Lung (tissue), 12 donors: Measurements from ENCODE around the gene LSM5. TPM values are rescaled to one million over a fixed set of nuclear protein-coding genes. Genes with fewer than 3 reads are reported as not detected.

ENCODE experiments used
- ATAC-seq: fragments of 200-7000 bp; cut with Tn5 transposase; one replicate; pipeline ENCODE4 v1.9.1; 2020; ENCODE audit warnings: moderate number of reproducible peaks; ENCODE audit not compliant: insufficient read depth, low FRiP score
- DNase-seq, 3 donors: peaks; one replicate each; pipeline ENCODE4 v3.0.0-alpha.2; 2013 to 2017
- H3K27ac ChIP-seq, 2 donors: one replicate each; pipeline ENCODE4 v1.5.1; 2013; ENCODE audit warnings: mild to moderate bottlenecking in 2 of 2, moderate library complexity in 2 of 2, control low read depth in 1 of 2, inconsistent platforms in 1 of 2, low read depth in 1 of 2, low read length in 1 of 2
- H3K27me3 ChIP-seq, 3 donors: one replicate each; pipeline ENCODE4 v1.5.1; 2013; ENCODE audit warnings: low read length in 2 of 3; ENCODE audit not compliant: control insufficient read depth in 3 of 3, insufficient read depth in 3 of 3
- H3K36me3 ChIP-seq, 4 donors: one replicate each; pipeline ENCODE4 v1.5.1; 2013; ENCODE audit warnings: low read length in 4 of 4, mild to moderate bottlenecking in 1 of 4, moderate library complexity in 1 of 4; ENCODE audit not compliant: control insufficient read depth in 4 of 4, insufficient read depth in 4 of 4
- H3K4me1 ChIP-seq, 5 donors: one replicate each; pipeline ENCODE4 v1.5.1; 2013; ENCODE audit warnings: low read length in 5 of 5, mild to moderate bottlenecking in 2 of 5, moderate library complexity in 1 of 5; ENCODE audit not compliant: control insufficient read depth in 5 of 5, insufficient read depth in 5 of 5
- H3K4me3 ChIP-seq: one replicate; pipeline ENCODE4 v1.5.1; 2013; ENCODE audit warnings: mild to moderate bottlenecking, control low read depth, moderate library complexity
- H3K9ac ChIP-seq, 2 donors: one replicate each; pipeline ENCODE4 v1.5.1; 2013; ENCODE audit warnings: low read length in 2 of 2, control low read depth in 1 of 2; ENCODE audit not compliant: insufficient read depth in 1 of 2
- H3K9me3 ChIP-seq, 4 donors: one replicate each; pipeline ENCODE4 v1.5.1; 2013; ENCODE audit warnings: low read length in 3 of 4, mild to moderate bottlenecking in 1 of 4, moderate library complexity in 1 of 4; ENCODE audit not compliant: control insufficient read depth in 4 of 4, insufficient read depth in 3 of 4
- WGBS, 2 donors: extraction: QIAGEN DNeasy Blood & Tissue Kit; methylation state at CpG; one replicate each; pipeline ENCODE4 v1.1.7; 2013; 5-methylcytosine and 5-hydroxymethylcytosine counted together
- polyA plus RNA-seq, 2 donors: library from polyadenylated mRNA; stranded (reverse); fragments of 200-250 nt; gene quantifications; one replicate each; pipeline ENCODE4 v1.2.1, GENCODE V29; 2013
- total RNA-seq, 2 donors: library from RNA; depleted of rRNA in 1 of 2; stranded (reverse); fragments of >200 nt in 1 of 2; gene quantifications; one replicate each; pipeline ENCODE4 v1.2.1, GENCODE V29; 2014 to 2021
- TF ChIP-seq, protein P1 (sequence below): IDR thresholded peaks from 2 replicates; pipeline ENCODE4 v1.5.1; 2012; ENCODE audit warnings: mild to moderate bottlenecking; ENCODE audit errors: control extremely low read depth, extremely low read depth
- donor health status: control.
- donor health status: control.
- donor health status: Bipolar disorder and iron deficiency.
- donor health status: healthy.
- donor health status: DM: yes; HTN: yes; CAD: no.

Gene LSM5
- total and polyA plus RNA-seq, 4 donors = 23.0 to 98.5 (median 37.8) TPM

DNA sequence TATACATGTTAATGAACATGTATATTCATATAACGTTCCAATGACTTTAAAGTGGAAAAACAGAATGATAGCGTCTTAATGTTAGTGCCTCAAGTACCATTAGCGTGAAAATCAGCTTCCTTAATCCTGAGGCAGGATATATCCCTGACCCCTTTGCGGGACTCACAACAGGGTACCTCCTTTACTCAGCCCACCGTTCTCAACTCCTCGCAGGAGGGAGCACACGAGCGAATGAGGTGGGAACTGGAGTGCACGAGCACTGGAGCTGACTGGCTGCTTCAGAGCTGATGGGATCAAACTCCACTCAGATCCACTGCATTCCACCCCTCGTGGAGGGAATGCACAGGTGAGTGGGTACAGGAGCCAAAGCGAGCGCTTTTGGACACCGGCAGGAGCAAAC lies 41.2 kb upstream of the LSM5 start:
- Histone ChIP-seq H3K4me3 (no peak overlapping the region), H3K27ac (no peak overlapping the region), H3K36me3 (peaks cover 0 to 4% (median 0%) of the 10 kb centered on the region in 4 donors), H3K9me3 (no peaks in the 10 kb centered on the region), H3K9ac (no peak overlapping the region), H3K27me3 (no peaks in the 10 kb centered on the region), H3K4me1 (peaks cover 0 to 11% (median 7%) of the 10 kb centered on the region in 5 donors)
- 89 to 97% methylated on average over 13 of the region's 13 CpGs for WGBS, 2 donors
- no peak for ATAC-seq
- DNase-seq = no peak
- TF ChIP-seq, protein P1, sequence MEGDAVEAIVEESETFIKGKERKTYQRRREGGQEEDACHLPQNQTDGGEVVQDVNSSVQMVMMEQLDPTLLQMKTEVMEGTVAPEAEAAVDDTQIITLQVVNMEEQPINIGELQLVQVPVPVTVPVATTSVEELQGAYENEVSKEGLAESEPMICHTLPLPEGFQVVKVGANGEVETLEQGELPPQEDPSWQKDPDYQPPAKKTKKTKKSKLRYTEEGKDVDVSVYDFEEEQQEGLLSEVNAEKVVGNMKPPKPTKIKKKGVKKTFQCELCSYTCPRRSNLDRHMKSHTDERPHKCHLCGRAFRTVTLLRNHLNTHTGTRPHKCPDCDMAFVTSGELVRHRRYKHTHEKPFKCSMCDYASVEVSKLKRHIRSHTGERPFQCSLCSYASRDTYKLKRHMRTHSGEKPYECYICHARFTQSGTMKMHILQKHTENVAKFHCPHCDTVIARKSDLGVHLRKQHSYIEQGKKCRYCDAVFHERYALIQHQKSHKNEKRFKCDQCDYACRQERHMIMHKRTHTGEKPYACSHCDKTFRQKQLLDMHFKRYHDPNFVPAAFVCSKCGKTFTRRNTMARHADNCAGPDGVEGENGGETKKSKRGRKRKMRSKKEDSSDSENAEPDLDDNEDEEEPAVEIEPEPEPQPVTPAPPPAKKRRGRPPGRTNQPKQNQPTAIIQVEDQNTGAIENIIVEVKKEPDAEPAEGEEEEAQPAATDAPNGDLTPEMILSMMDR = no peak

DNA sequence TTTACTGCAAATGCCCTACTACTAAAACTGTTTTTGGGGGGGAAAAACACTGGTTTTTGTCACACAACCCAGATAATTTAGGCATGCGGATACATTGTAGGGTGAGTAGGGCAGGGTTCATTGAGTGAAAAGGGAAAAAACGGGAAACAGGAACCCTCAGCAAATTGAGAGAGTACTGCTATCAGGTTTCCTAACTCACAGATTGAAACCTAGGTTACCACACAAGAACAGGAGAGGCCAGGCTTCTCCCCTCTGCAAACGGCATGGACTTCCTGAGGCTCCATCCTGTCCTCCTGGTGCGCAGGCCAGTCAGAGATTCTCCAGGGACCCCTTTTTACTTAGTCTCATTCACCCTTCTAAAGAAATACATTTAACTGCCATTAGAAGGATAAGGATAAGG lies 35.7 kb upstream of the LSM5 start:
- WGBS, 2 donors = 71 to 83% methylated on average over 4 of the region's 4 CpGs
- Histone ChIP-seq H3K27ac (no peak overlapping the region), H3K9me3 (peaks cover 0 to 4% (median 0%) of the 10 kb centered on the region in 4 donors), H3K4me1 (peaks cover 0 to 10% (median 0%) of the 10 kb centered on the region in 5 donors), H3K27me3 (no peaks in the 10 kb centered on the region), H3K9ac (no peak overlapping the region), H3K36me3 (peaks cover 0 to 1% (median under 1%) of the 10 kb centered on the region in 4 donors), H3K4me3 (no peak overlapping the region)
- no peak for ATAC-seq
- no peak for DNase-seq
- TF ChIP-seq, protein P1 = no peak

DNA sequence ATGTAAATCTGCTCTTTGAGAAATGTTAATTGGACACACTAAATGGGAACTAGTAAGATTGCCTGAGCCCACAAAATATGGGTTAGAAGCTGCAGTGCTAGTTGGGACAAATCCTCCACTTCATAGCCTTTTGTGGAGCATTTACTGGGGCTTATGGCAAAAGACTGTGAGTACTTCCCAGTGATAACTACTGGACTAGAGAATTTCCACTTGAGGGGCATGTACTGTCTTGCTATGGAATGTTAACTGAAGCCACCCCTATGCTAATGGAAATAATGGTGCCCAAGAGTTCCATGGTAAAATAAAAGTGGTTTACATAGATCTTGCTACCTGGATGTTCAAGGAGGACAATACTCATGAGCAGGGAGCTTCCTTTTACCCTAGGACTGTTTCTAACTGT lies 34.5 kb upstream of the LSM5 start:
- Histone ChIP-seq H3K27ac (no peak overlapping the region), H3K9ac (no peak overlapping the region)
- ATAC-seq = no peak

More for the DNA sequence above, 34.5 kb upstream of the LSM5 start:
- Histone ChIP-seq H3K9me3 (peaks cover 0 to 16% (median 1%) of the 10 kb centered on the region in 4 donors), H3K36me3 (peaks cover 0 to 2% (median under 1%) of the 10 kb centered on the region in 4 donors), H3K27me3 (no peaks in the 10 kb centered on the region), H3K4me1 (peaks cover 0 to 10% (median 0%) of the 10 kb centered on the region in 5 donors), H3K4me3 (no peak overlapping the region)
- no peak for DNase-seq
- TF ChIP-seq, protein P1 = no peak
